Islet precursor cell (in vitro differentiated cells): ENCODE measurements around the gene KCNIP4.

Experiments used
- DNase-seq: peaks from one replicate; pipeline ENCODE4 v3.0.0-alpha.2; 2018

Gene KCNIP4

GRCh38 chr4:21136051-21136630, 812.4 kb downstream of the KCNIP4 start:
- no peak for DNase-seq

- no peak for DNase-seq
Observed at GRCh38 chr4:21134994-21135393, 813.6 kb downstream of the KCNIP4 start.

GRCh38 chr4:21130606-21131005, 818.0 kb downstream of the KCNIP4 start:
- DNase-seq: no peak

GRCh38 chr4:21126014-21126512, 822.5 kb downstream of the KCNIP4 start:
- no peak for DNase-seq

- no peak for DNase-seq
Observed at GRCh38 chr4:21118301-21118700, 830.3 kb downstream of the KCNIP4 start.

- DNase-seq: no peak
Observed at GRCh38 chr4:21117541-21118180, 830.9 kb downstream of the KCNIP4 start.

GRCh38 chr4:21113496-21114223, 834.9 kb downstream of the KCNIP4 start:
- no peak for DNase-seq

GRCh38 chr4:21102667-21103066, 845.9 kb downstream of the KCNIP4 start:
- DNase-seq: no peak

GRCh38 chr4:21097865-21098264, 850.7 kb downstream of the KCNIP4 start:
- DNase-seq: no peak

GRCh38 chr4:21097026-21097425, 851.5 kb downstream of the KCNIP4 start:
- no peak for DNase-seq

GRCh38 chr4:21092531-21092930, 856.0 kb downstream of the KCNIP4 start:
- DNase-seq: no peak

GRCh38 chr4:21090094-21090666, 858.4 kb downstream of the KCNIP4 start:
- DNase-seq: no peak

- peak; percentile 63 for DNase-seq
Observed at GRCh38 chr4:21083413-21083812, 865.2 kb downstream of the KCNIP4 start.

- DNase-seq: no peak
Observed at GRCh38 chr4:21077967-21078366, 870.6 kb downstream of the KCNIP4 start.

GRCh38 chr4:21067351-21067750, 881.2 kb downstream of the KCNIP4 start:
- DNase-seq: no peak

GRCh38 chr4:21061902-21062301, 886.7 kb downstream of the KCNIP4 start:
- DNase-seq: no peak

GRCh38 chr4:21046141-21046540, 902.4 kb downstream of the KCNIP4 start:
- DNase-seq: no peak

- no peak for DNase-seq
Observed at GRCh38 chr4:21045119-21045518, 903.5 kb downstream of the KCNIP4 start.

GRCh38 chr4:21041708-21042107, 906.9 kb downstream of the KCNIP4 start:
- DNase-seq: no peak

GRCh38 chr4:21034728-21035127, 913.8 kb downstream of the KCNIP4 start:
- DNase-seq: no peak

GRCh38 chr4:21032089-21032645, 916.4 kb downstream of the KCNIP4 start:
- no peak for DNase-seq

GRCh38 chr4:21018817-21019216, 929.8 kb downstream of the KCNIP4 start:
- DNase-seq: no peak

GRCh38 chr4:21013501-21013900, 935.1 kb downstream of the KCNIP4 start:
- no peak for DNase-seq
